PC-3 (cell line): Measurements from ENCODE around the gene MPL.

Experiments used
- EZH2 ChIP-seq: fragments of 300-600 bp; sonication (generic); IDR thresholded peaks from one replicate; pipeline ENCODE4 v1.6.1; 2017; ENCODE audit warnings: antibody characterized with exemption, mild to moderate bottlenecking, low read length; ENCODE audit not compliant: unreplicated experiment
- EZH2phosphoT487 ChIP-seq: fragments of 300-600 bp; sonication (generic); IDR thresholded peaks from 2 replicates; pipeline ENCODE4 v1.6.1; 2018; ENCODE audit warnings: mild to moderate bottlenecking, antibody characterized with exemption, low read length, borderline replicate concordance
- TF ChIP-seq, protein P1 (sequence below): fragments of 300-600 bp; sonication (generic); conservative IDR thresholded peaks from 2 replicates; pipeline ENCODE4 v1.5.1; 2017; ENCODE audit warnings: antibody characterized with exemption, low read depth, mild to moderate bottlenecking, low read length

- TF ChIP-seq, protein P1, sequence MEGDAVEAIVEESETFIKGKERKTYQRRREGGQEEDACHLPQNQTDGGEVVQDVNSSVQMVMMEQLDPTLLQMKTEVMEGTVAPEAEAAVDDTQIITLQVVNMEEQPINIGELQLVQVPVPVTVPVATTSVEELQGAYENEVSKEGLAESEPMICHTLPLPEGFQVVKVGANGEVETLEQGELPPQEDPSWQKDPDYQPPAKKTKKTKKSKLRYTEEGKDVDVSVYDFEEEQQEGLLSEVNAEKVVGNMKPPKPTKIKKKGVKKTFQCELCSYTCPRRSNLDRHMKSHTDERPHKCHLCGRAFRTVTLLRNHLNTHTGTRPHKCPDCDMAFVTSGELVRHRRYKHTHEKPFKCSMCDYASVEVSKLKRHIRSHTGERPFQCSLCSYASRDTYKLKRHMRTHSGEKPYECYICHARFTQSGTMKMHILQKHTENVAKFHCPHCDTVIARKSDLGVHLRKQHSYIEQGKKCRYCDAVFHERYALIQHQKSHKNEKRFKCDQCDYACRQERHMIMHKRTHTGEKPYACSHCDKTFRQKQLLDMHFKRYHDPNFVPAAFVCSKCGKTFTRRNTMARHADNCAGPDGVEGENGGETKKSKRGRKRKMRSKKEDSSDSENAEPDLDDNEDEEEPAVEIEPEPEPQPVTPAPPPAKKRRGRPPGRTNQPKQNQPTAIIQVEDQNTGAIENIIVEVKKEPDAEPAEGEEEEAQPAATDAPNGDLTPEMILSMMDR, result no peak
- TF ChIP-seq EZH2 (no peak), EZH2phosphoT487 (no peak)
Observed at GRCh38 chr1:43304771-43305300, 32.8 kb upstream of the MPL start.
